Mesenchymal stem cell (in vitro differentiated cells and primary cell): ENCODE measurements around the gene HDGF.

Experiments
- DNase-seq: peaks from one replicate; pipeline ENCODE4 v3.0.0-alpha.2; 2013
- H2AFZ ChIP-seq: one replicate; pipeline ENCODE4 v1.6.1; 2013; ENCODE audit warnings: low read depth, mild to moderate bottlenecking, control low read depth, inconsistent platforms, low read length, moderate library complexity
- H2AK5ac ChIP-seq: 2 replicates; pipeline ENCODE4 v1.6.1; 2013; ENCODE audit warnings: low read length, moderate library complexity, mild to moderate bottlenecking, inconsistent platforms; ENCODE audit not compliant: severe bottlenecking
- H2BK120ac ChIP-seq: one replicate; pipeline ENCODE4 v1.6.1; 2013; ENCODE audit warnings: low read depth, mild to moderate bottlenecking, inconsistent platforms, low read length, moderate library complexity
- H2BK12ac ChIP-seq, 2 experiments: one replicate each; pipeline ENCODE4 v1.6.1; 2013; ENCODE audit warnings: inconsistent platforms in 2 of 2, low read length in 2 of 2, mild to moderate bottlenecking in 2 of 2, moderate library complexity in 2 of 2, control low read depth in 1 of 2
- H2BK15ac ChIP-seq: one replicate; pipeline ENCODE4 v1.6.1; 2013; ENCODE audit warnings: mild to moderate bottlenecking, low read depth, inconsistent platforms; ENCODE audit not compliant: poor library complexity, severe bottlenecking
- H2BK5ac ChIP-seq: 2 replicates; pipeline ENCODE4 v1.6.1; 2013; ENCODE audit warnings: low read depth, mild to moderate bottlenecking, low read length, control low read depth, inconsistent platforms; ENCODE audit not compliant: poor library complexity, severe bottlenecking
- H3K14ac ChIP-seq, 2 experiments: one replicate each; pipeline ENCODE4 v1.6.1; 2013; ENCODE audit warnings: inconsistent platforms in 2 of 2, low read length in 2 of 2, control low read depth in 1 of 2, mild to moderate bottlenecking in 1 of 2, moderate library complexity in 1 of 2
- H3K18ac ChIP-seq, 2 experiments: one replicate each; pipeline ENCODE4 v1.6.1; 2013; ENCODE audit warnings: inconsistent platforms in 2 of 2, low read length in 2 of 2, control low read depth in 1 of 2, low read depth in 1 of 2, mild to moderate bottlenecking in 1 of 2
- H3K23ac ChIP-seq, 2 experiments: one replicate each; pipeline ENCODE4 v1.6.1; 2013; ENCODE audit warnings: inconsistent platforms in 2 of 2, low read length in 2 of 2, mild to moderate bottlenecking in 2 of 2, moderate library complexity in 2 of 2, control low read depth in 1 of 2
- H3K27ac ChIP-seq: 2 replicates; pipeline ENCODE4 v1.5.1; 2013; ENCODE audit warnings: mild to moderate bottlenecking, moderate library complexity, low read length, control low read depth, inconsistent platforms; ENCODE audit not compliant: poor library complexity, severe bottlenecking
- H3K27me3 ChIP-seq, 2 experiments: 2 replicates each; pipeline versions ENCODE4 v1.6.1 to v1.7.0; 2013; ENCODE audit warnings: low read length in 2 of 2, mild to moderate bottlenecking in 2 of 2, moderate library complexity in 2 of 2, control low read depth in 1 of 2, inconsistent platforms in 1 of 2; ENCODE audit not compliant: control insufficient read depth in 1 of 2, insufficient read depth in 1 of 2
- H3K36me3 ChIP-seq, 2 experiments: 2 replicates each; pipeline versions ENCODE4 v1.6.1 to v1.7.0; 2013; ENCODE audit warnings: low read length in 2 of 2, control low read depth in 1 of 2, inconsistent platforms in 1 of 2, low read depth in 1 of 2, mild to moderate bottlenecking in 1 of 2; ENCODE audit not compliant: insufficient read depth in 2 of 2, control insufficient read depth in 1 of 2
- H3K4ac ChIP-seq, 2 experiments: one replicate each; pipeline ENCODE4 v1.6.1; 2013; ENCODE audit warnings: inconsistent platforms in 2 of 2, low read length in 2 of 2, mild to moderate bottlenecking in 2 of 2, moderate library complexity in 2 of 2, control low read depth in 1 of 2, low read depth in 1 of 2
- H3K4me1 ChIP-seq: 2 replicates; pipeline ENCODE4 v1.6.1; 2013; ENCODE audit warnings: low read depth, low read length, control low read depth; ENCODE audit not compliant: control insufficient read depth, insufficient read depth
- H3K4me2 ChIP-seq: 2 replicates; pipeline ENCODE4 v1.6.1; 2013; ENCODE audit warnings: low read length, mild to moderate bottlenecking, inconsistent platforms; ENCODE audit not compliant: poor library complexity, severe bottlenecking
- H3K4me3 ChIP-seq, 2 experiments: 2 replicates each; pipeline versions ENCODE4 v1.5.1 to v1.7.0; 2013; ENCODE audit warnings: low read length in 2 of 2, mild to moderate bottlenecking in 2 of 2, control low read depth in 1 of 2, low read depth in 1 of 2; ENCODE audit not compliant: insufficient read depth in 1 of 2
- H3K79me1 ChIP-seq: replicated peaks from 2 replicates; pipeline ENCODE4 v1.6.1; 2013; ENCODE audit warnings: mild to moderate bottlenecking, control low read depth, low read length, inconsistent platforms; ENCODE audit not compliant: poor library complexity, severe bottlenecking
- H3K9ac ChIP-seq: 2 replicates; pipeline ENCODE4 v1.7.0; 2013; ENCODE audit warnings: mild to moderate bottlenecking, low read length, moderate library complexity
- H3K9me3 ChIP-seq: 2 replicates; pipeline ENCODE4 v1.7.0; 2013; ENCODE audit warnings: mild to moderate bottlenecking, low read length; ENCODE audit not compliant: control insufficient read depth
- H4K8ac ChIP-seq: one replicate; pipeline ENCODE4 v1.6.1; 2013; ENCODE audit warnings: inconsistent platforms, mild to moderate bottlenecking, low read length, moderate library complexity
- H4K91ac ChIP-seq: one replicate; pipeline ENCODE4 v1.6.1; 2013; ENCODE audit warnings: mild to moderate bottlenecking, low read length, inconsistent platforms
- WGBS: methylation state at CpG from one replicate; pipeline ENCODE4 v1.1.7; 2013; ENCODE audit warnings: mixed read lengths; 5-methylcytosine and 5-hydroxymethylcytosine counted together

The HDGF gene

GRCh38 chr1:156703336-156703735, 48.1 kb downstream of the HDGF start:
- WGBS: 100% methylated on average over 2 of the region's 4 CpGs
- H3K23ac ChIP-seq: no peak overlapping the region
- H3K4me3 ChIP-seq: peak overlapping the region in 1 of 2 experiments; percentile 85
- H2BK5ac ChIP-seq: no peak overlapping the region
- no peak overlapping the region for H2BK12ac ChIP-seq
- no peak overlapping the region for H2AK5ac ChIP-seq
- DNase-seq: no peak
- H3K9me3 ChIP-seq: no peaks in the 10 kb centered on the region
- H2BK120ac ChIP-seq: no peak overlapping the region
- no peak overlapping the region for H4K8ac ChIP-seq
- no peak overlapping the region for H2BK15ac ChIP-seq
- H3K27me3 ChIP-seq: peaks cover 0 to 34% of the 10 kb centered on the region in 2 experiments
- peaks cover 18 to 36% of the 10 kb centered on the region in 2 experiments for H3K36me3 ChIP-seq
- H3K14ac ChIP-seq: no peak overlapping the region
- H3K4me1 ChIP-seq: peaks cover 52% of the 10 kb centered on the region
- H3K9ac ChIP-seq: peak overlapping the region; percentile 89
- H3K18ac ChIP-seq: no peak overlapping the region
- H3K79me1 ChIP-seq: no peaks in the 10 kb centered on the region
- H2AFZ ChIP-seq: no peak overlapping the region
- no peak overlapping the region for H3K4me2 ChIP-seq
- no peak overlapping the region for H3K27ac ChIP-seq
- H3K4ac ChIP-seq: no peak overlapping the region
- H4K91ac ChIP-seq: no peak overlapping the region

DNA sequence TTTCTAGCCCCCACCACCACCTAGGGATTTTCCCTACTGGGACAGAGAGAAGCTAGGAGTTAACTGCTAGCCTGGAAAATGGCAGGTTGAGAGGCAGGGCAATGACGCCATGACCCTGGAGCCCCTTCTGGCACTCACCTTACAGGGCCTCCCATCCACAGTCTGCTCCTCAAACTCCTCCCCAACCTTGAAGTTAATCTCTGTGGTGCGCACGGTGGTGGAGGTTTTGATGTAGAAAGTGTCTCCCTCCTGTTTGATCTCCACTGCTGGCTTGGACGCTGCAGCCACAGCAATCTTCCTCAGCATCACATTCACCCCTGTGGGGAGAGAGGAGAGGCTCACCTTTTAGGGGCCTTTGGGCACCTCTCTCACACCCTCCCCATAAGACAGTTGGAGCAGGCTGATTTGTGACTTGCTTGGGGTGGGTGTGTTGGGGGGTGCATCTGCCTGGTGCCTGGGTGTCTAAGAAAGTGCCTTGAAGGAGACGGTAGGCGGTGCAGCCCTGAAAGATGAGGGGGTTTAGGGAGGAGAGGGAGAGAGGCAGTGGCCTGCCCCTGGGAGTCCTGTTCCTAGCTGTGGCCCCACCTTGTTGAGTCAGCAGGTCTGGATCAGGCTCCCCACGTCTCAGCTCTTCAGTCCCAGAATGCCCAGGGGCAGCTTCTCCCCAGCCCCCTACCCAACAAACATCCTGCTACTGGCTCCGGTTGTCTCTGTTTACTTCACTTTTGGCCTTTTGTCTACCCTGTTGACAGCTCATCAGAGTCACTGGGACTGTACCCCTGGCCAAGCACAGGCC, 50.5 kb downstream of the HDGF start:
- Histone ChIP-seq H2AFZ (no peak overlapping the region), H2AK5ac (no peak overlapping the region), H4K8ac (no peak overlapping the region), H3K18ac (peak overlapping the region in 1 of 2 experiments; percentile 5), H3K9me3 (no peaks in the 10 kb centered on the region), H3K4ac (no peak overlapping the region), H3K14ac (no peak overlapping the region), H3K23ac (no peak overlapping the region), H2BK12ac (no peak overlapping the region), H3K27me3 (peaks cover 0 to 34% of the 10 kb centered on the region in 2 experiments), H3K36me3 (peaks cover 18 to 42% of the 10 kb centered on the region in 2 experiments), H2BK120ac (no peak overlapping the region), H3K4me2 (no peak overlapping the region), H4K91ac (no peak overlapping the region), H3K9ac (peak overlapping the region; percentile 27), H2BK5ac (no peak overlapping the region), H3K27ac (no peak overlapping the region), H2BK15ac (no peak overlapping the region), H3K4me1 (peaks cover 35% of the 10 kb centered on the region), H3K79me1 (no peaks in the 10 kb centered on the region), H3K4me3 (peak overlapping the region in 1 of 2 experiments; percentile 19)
- 10% methylated on average over 2 of the region's 8 CpGs for WGBS
- no peak for DNase-seq

DNA sequence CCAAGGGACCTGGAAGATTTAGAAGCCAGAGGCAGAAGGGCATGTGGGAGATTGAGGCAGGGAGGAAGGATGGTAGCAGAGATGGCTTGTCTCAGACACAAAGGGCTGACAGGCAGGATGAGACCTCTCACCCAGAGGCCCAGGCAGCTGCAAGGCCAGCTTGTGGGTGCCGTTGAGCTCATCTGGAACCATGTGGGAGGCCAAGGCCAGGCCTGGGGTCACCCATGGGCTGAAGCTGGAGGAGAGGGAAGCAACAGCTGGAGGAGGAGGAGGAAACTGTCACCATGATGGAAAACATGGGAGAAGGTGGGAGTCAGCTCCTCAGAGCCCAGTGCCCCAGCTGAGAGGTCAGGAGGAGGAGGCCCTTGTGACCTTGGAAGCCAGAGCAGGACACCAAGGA, 52.5 kb downstream of the HDGF start:
- Histone ChIP-seq H3K36me3 (peaks cover 18 to 42% of the 10 kb centered on the region in 2 experiments), H3K23ac (no peak overlapping the region), H2BK15ac (no peak overlapping the region), H2BK120ac (no peak overlapping the region), H3K4ac (no peak overlapping the region), H4K91ac (no peak overlapping the region), H4K8ac (no peak overlapping the region), H3K18ac (no peak overlapping the region), H3K27ac (no peak overlapping the region), H3K79me1 (no peaks in the 10 kb centered on the region), H3K14ac (peak overlapping the region in 1 of 2 experiments; percentile 8), H3K9ac (no peak overlapping the region), H3K27me3 (peaks cover 0 to 18% of the 10 kb centered on the region in 2 experiments), H2AFZ (no peak overlapping the region), H2BK5ac (no peak overlapping the region), H2BK12ac (no peak overlapping the region), H3K4me1 (peaks cover 19% of the 10 kb centered on the region), H3K4me3 (no peak overlapping the region), H3K4me2 (no peak overlapping the region), H3K9me3 (no peaks in the 10 kb centered on the region), H2AK5ac (no peak overlapping the region)
- WGBS: 33% methylated on average over 1 of the region's 1 CpG
- DNase-seq: no peak

DNA sequence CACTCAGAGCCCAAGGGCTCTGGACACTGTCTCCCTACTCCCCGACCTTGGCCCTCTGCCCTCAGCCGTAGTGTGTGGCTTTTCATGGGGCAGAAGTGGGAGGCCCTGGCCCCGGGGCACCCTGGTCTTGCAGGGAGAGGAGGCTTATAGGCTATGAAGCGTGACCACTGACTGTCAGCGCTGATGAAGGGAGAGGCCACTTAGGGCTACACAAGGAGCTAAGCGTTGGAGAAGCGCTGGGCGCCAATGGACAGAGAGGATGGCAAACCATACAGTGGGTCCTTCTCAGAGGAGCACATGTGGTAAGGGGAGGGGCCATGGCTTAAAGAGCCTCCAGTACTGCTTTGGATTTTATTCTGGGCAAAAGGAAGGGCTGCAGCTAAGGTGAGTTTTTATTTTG, 54.0 kb downstream of the HDGF start:
- H3K18ac ChIP-seq: no peak overlapping the region
- 87% methylated on average over 8 of the region's 8 CpGs for WGBS
- H2AFZ ChIP-seq: no peak overlapping the region
- peaks cover 24% of the 10 kb centered on the region for H3K4me1 ChIP-seq
- no peak overlapping the region for H3K14ac ChIP-seq
- no peak overlapping the region for H2BK120ac ChIP-seq
- peaks cover 0 to 27% of the 10 kb centered on the region in 2 experiments for H3K27me3 ChIP-seq
- H4K8ac ChIP-seq: no peak overlapping the region
- H3K9me3 ChIP-seq: no peaks in the 10 kb centered on the region
- no peak overlapping the region for H4K91ac ChIP-seq
- H2BK15ac ChIP-seq: no peak overlapping the region
- H2AK5ac ChIP-seq: no peak overlapping the region
- H3K27ac ChIP-seq: no peak overlapping the region
- no peak overlapping the region for H3K4ac ChIP-seq
- no peaks in the 10 kb centered on the region for H3K79me1 ChIP-seq
- H2BK12ac ChIP-seq: no peak overlapping the region
- no peak for DNase-seq
- H3K36me3 ChIP-seq: peaks cover 18 to 42% of the 10 kb centered on the region in 2 experiments
- H3K4me2 ChIP-seq: no peak overlapping the region
- H3K23ac ChIP-seq: no peak overlapping the region
- no peak overlapping the region for H2BK5ac ChIP-seq
- no peak overlapping the region for H3K9ac ChIP-seq
- H3K4me3 ChIP-seq: no peak overlapping the region
